ENCODE measurements around the gene ENOX2. TPM values are rescaled to one million over a fixed set of nuclear protein-coding genes. Genes with fewer than 3 reads are reported as not detected.
"Not testable (repeated sequence)": the region's sequence is repeated elsewhere in the genome, so short reads cannot be mapped to it uniquely, and the experiment has no call there.

Gene ENOX2
- total RNA-seq, 1 experiment from 2014 or later = 7.1 TPM

DNA sequence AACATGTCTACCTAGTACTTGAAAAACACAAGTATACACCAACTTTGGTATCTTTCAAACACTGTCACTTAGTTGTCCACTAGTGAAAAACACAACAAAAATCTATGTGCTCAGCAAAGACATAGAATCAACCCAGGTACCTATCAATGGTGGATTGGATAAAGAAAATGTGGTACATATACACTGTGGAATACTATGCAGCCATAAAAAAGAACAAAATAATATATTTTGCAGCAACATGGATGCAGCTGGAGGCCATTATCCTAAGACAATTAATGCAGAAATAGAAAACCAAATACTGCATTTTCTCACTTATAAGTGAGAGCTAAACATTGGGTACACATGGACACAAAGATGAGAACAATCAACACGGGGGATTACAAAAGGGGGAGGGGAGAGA is 148.7 kb downstream of the ENOX2 start:
- DNase-seq (ENCODE audit: low read depth) = no peak

DNA sequence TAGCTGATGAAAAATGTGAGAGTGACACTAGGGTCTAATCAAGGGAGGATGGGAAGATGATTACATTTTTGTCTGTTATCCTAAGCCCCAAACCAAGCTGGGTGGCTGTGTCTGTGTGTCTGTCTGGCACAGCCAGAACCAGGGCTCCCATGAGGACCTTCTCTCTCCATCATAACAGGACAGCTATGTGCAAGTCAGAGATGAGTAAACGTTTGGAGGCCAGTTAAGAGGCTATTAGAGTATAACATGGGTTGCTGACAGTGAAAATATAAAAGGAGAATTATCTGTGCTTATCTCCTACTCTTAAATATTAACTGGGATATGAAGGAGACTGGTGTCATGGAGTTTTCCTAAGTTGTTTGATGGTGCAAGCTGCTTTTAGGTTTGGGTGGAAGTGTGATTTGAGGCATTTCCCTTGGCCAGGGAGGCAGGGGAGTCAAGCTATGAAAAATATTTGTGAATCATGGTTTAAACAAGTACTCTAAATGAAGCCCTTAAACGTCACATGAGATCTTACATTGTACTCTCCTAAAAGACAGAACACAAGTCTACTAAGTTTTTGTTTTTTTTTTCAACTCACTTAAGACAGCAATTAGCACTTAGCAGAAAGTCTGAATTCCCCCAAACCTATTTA is 156.2 kb downstream of the ENOX2 start:
- DNase-seq (ENCODE audit: low read depth) = no peak

DNA sequence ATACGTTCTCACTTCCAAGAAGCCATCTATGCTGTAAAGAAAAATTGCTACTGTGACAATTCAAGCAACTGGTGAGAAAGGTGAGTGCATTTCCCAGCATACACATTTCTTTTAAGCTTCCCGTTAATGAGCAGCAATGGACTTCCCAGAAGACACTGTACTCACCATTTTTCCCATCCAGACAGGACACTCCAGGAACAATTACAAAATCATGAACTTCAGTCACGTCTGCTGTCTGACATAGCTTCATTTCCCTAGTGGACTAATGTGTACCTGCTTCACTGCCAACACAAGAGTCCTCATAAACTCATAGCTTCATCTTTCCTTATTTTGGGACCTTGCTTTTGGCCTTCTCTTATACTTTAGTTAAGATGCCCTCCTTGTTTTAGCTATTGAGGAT is 156.9 kb downstream of the ENOX2 start:
- no peak for DNase-seq (ENCODE audit: low read depth)

DNA sequence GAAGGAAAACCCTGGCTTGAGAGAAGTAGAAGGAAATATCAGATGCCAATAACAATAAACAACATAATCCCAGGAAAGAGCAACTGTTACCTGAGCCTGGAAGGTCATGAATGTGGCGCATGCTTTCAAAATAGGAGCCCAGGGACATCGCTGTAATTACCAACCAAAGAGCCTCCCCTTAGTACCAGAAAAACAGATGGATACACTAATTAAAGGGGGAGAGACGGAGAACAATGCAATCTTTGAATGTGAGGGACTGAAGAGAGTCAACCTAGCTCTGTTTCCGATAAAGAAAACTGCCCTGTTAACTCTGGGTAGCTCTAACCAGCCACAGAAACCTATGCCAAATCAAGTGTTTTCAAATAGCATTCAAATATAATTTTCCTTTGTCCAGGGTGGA is 161.4 kb downstream of the ENOX2 start:
- DNase-seq (ENCODE audit: low read depth) = no peak

GRCh38 chrX:130741151-130741550 is 161.9 kb downstream of the ENOX2 start:
- no peak for DNase-seq (ENCODE audit: low read depth)

DNA sequence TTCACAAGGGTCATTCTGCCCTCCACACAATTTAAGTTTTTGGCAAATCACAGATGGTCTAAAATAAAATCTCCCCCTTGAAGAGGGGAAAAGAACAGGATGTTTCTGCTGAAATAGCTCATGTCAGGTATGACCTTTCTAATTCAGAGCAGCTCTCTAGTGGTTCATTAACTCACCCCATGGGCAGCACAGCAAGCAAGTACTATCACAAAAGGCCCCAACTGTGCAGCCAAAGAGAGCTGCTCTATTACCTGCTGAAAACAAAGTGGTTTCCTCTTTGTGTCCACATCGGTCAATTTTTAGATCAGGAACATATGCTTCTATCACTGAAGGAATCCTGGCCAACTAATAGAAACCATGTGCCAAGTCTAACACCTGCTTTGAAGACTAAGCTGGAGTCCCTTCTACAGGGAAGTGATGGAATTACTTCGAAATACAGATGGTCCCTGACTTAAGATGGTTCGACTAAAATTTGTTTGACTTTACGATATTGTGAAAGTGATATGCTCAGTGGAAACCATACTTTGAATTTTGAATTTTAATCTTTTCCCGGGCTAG is 164.3 kb downstream of the ENOX2 start:
- DNase-seq (ENCODE audit: low read depth) = no peak

GRCh38 chrX:130734713-130735112 is 168.3 kb downstream of the ENOX2 start:
- no peak for DNase-seq (ENCODE audit: low read depth)

- DNase-seq (ENCODE audit: low read depth) = peak; percentile 64
Measured at GRCh38 chrX:130728208-130728607, 174.8 kb downstream of the ENOX2 start.

GRCh38 chrX:130726661-130727060 is 176.3 kb downstream of the ENOX2 start:
- DNase-seq (ENCODE audit: low read depth) = peak; percentile 59

- no peak for DNase-seq (ENCODE audit: low read depth)
Measured at GRCh38 chrX:130725519-130725918, 177.5 kb downstream of the ENOX2 start.

DNA sequence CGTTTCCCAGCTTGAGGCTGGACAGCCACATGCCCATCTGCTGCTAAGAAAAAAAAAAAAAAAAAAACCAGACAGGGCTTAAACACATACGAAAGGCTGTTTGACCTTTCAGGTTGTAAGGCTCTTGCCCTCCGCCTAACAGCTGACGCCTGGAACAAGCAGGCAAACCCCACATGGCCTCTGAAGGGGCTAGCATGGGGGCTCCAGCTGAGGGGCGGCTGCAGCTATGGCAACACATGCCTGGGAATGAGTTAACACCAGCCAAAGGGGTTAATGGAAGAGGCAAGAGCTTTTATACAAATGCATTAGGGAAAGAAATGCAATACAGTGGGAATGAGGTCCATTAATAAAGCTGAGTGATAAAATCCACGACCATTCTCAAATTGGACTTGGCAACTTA is 183.6 kb downstream of the ENOX2 start:
- no peak for DNase-seq (ENCODE audit: low read depth)

DNA sequence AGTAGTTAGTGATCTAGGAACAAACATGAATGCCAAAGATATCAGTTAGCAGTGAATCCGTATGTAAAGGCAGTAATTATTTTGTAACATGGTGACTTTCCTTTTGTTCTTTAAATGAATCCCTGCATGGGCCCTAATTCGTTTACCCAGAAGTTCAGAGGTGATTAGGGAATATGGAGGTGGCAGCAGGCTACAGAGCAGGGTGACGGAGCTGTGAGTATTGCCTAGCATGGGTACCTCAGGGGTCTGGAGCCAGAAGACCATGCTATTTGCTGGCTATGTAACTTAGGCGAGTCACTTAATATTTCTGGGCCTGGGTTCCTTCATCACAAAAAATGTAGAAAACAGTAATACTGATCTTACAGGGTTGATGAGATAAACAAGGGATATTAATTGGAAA is 184.9 kb downstream of the ENOX2 start:
- no peak for DNase-seq (ENCODE audit: low read depth)

GRCh38 chrX:130716781-130717413 is 186.1 kb downstream of the ENOX2 start:
- no peak for DNase-seq (ENCODE audit: low read depth)

GRCh38 chrX:130716346-130716745 is 186.7 kb downstream of the ENOX2 start:
- DNase-seq (ENCODE audit: low read depth) = no peak

DNA sequence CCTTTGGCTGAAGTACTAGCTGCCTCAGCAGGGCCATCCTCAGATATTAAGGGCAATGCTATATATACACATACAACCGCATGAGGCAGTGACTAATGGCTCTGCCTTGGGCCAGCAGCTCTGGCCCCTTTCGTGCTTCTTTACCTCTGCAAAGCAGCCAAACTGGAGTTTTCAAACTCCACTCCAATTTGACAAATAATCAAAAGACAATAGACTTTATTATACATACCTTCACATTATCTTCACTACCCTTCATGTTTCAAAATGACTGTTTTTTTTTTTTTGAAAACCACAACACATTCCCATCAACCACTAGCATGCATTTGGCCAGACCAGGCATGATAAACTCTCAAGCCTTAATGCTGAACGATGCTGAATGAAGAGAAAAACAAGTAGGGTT is 187.7 kb downstream of the ENOX2 start:
- DNase-seq (ENCODE audit: low read depth) = peak; percentile 37

GRCh38 chrX:130714665-130715064 is 188.3 kb downstream of the ENOX2 start:
- DNase-seq (ENCODE audit: low read depth) = no peak

- no peak for DNase-seq (ENCODE audit: low read depth)
Measured at GRCh38 chrX:130714135-130714534, 188.9 kb downstream of the ENOX2 start.

DNA sequence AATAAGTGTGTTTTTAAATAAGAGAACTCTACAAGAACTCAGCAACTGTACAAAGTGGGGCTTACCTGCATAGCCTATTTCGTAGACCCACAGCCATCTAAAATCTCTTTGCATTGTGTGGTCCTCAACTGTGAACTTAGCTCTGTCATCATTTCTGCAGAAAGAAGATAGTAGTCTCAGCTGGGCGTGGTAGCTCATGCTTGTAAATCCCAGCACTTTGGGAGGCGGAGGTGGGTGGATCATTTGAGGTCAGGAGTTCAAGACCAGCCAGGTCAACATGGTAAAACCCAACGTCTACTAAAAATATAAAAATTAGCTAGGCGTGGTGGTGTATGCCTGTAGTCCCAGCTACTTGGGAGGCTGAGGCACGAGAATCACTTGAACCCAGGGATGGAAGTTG is 193.8 kb downstream of the ENOX2 start:
- DNase-seq (ENCODE audit: low read depth) = not testable (repeated sequence)

DNA sequence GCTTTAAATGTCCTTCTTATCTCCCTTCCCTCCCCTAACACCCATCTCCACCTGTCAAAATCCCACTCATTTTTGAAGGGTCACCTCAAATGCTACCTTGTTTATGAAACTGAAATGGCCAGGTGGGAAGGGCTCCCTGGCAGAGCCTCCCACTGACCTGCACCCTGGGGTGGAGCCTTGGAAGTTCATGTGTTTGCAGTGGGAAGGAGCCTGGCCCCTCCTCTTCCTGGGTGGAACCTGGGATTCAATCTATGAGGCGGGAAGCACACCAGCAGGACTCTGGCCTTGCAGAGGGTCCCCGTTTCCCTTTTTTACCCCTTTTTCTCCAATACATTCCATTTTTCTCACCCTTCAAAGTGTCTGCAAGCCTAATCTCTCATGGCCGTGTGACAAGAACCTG is 197.4 kb downstream of the ENOX2 start:
- DNase-seq (ENCODE audit: low read depth) = no peak

DNA sequence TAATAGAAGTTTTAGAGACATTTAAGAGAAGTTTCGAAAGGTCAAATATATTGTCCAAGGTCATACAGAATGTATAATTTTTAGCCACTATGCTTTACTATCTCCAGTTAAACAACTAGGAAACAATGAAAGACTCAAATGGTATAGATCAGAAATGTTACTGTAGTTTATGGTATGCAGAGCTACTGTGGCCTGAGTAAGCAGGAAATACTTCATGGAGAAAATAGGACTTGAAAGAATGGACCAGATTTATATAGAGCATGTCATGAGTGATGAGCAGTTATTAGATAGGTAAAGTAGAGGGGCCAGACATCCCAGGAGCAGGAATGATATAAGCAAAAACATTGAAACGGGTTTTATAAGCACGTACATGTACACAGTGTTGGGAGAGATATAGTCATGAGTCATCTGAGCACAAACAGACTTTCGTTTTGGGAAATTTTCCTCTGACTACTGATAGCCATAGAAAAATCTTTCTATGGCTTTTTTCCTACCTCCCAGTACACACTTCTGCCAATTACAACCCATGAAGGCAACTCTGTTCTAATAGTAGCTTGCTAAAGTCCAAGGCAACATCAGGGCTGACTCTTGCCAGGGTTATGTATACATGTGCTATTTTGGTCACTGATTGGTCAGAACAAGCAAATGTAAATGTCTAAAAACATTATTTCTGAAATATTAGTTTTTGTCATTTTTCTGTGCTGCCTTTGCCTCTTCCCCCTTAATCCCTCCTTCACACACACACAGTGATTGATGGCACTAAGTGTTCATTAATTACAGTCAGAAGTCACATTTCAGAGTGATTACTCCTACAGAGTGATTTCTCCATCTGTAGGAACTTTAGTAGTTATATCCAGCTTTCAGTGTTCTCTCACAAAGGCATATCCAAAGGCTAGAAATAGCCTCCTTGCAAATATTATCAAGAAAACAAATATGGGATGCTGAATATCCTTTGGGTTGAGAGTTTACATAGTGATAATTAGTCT is 198.7 kb downstream of the ENOX2 start:
- peak; percentile 38 for DNase-seq (ENCODE audit: low read depth)

DNA sequence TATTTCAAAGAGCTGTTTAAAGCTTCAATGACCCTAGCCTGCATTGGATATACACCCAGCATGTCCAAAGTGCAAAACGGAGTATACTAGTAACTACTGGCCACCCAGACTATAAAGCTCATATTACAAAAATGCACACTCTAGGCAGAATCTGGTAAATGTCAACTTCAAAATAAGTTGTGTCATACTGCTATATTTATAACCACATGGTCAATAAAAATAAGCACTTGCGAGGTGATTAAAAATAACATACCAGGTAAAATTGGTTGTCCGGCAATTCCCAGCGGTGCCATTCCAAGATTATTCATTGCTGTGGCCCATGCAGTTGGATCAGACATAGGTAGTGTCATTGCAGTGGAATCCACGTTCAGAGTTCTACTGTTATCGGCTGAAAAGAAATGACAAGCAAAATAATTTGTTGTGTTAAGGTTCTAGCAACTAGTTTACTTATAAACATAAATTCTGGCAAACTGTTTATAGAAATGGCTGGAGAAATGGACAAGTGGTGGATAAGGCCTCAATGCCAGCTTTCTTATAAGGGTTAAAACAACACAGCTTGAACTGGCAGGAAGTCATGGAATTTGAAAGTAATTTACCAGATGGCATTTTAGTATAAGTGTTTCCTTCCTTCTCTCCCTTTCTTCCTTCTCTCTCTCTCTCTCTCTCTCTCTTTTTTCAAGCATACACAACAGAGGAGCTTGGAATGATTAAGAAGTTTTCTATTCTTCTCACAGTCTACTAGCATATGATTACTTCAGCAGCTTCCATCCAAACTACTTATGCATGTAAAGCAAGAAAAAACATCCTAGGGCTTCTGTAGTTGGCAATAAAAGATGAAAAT is 199.9 kb downstream of the ENOX2 start:
- DNase-seq (ENCODE audit: low read depth) = no peak

Measured in RPMI7951 (cell line).